HCT116 (cell line): Measurements from ENCODE around the gene PLCB1. TPM values are rescaled to one million over a fixed set of nuclear protein-coding genes. Genes with fewer than 3 reads are reported as not detected.

Source experiments
- ATAC-seq: fragments of 200-7000 bp; cut with Tn5 transposase; 2 replicates; pipeline ENCODE4 v1.9.1; 2020; ENCODE audit warnings: mild to moderate bottlenecking, moderate library complexity
- BruUV-seq: library from RNA; stranded (reverse); fragments of 400-500 nt; replicated peaks from 2 replicates; lab custom pipeline; 2021; lab: Mats Ljungman, UMichigan
- CTCF ChIA-PET: fragments of 300-600 bp; sonication (Branson Sonifier 250); formaldehyde crosslinking; loops from one replicate; lab custom pipeline; 2021; ENCODE audit warnings: antibody characterized with exemption; lab: Charles Lee
- POLR2A ChIA-PET: fragments of 300-600, 350-600 bp; sonication (Branson Sonifier 250); formaldehyde crosslinking; loops from one replicate; lab custom pipeline; 2021; ENCODE audit warnings: antibody characterized with exemption; lab: Charles Lee
- RAD21 ChIA-PET, 2 experiments: fragments of 300-600 bp; sonication (Branson Sonifier 250); formaldehyde crosslinking; loops; one replicate each; lab custom pipeline; 2023; ENCODE audit warnings: low total read pairs in 2 of 2; ENCODE audit not compliant: uncharacterized antibody in 2 of 2, unreplicated experiment in 2 of 2, low non-redundant PET in 1 of 2; lab: Charles Lee
- DNase-seq: peaks from one replicate; pipeline ENCODE4 v3.0.0-alpha.2; 2010; ENCODE audit warnings: low read depth, low spot score
- H2AFZ ChIP-seq: fragments of 200-600 bp; shearing (Covaris generic), sonication (generic); 2 replicates; pipeline ENCODE4 v1.6.1; 2017; ENCODE audit warnings: low read depth, mixed run types, mixed read lengths, antibody characterized with exemption, low read length; ENCODE audit not compliant: poor library complexity, severe bottlenecking
- H3K27ac ChIP-seq: 2 replicates; pipeline ENCODE4 v1.5.1; 2012; ENCODE audit warnings: low read depth, low read length
- H3K27me3 ChIP-seq: fragments of 200-600 bp; sonication (generic); 2 replicates; pipeline ENCODE4 v1.6.1; 2016; ENCODE audit warnings: mixed run types, low read length, mixed read lengths; ENCODE audit not compliant: insufficient read depth
- H3K36me3 ChIP-seq, 2 experiments: fragments of 200-500 bp in 1 of 2; fragments of 200-600 bp in 1 of 2; sonication (Bioruptor generic) in 1 of 2; sonication (generic) in 1 of 2; 2 replicates each; pipeline versions ENCODE4 v1.5.1 to v1.6.1; 2014 to 2016; ENCODE audit warnings: low read length in 2 of 2, inconsistent platforms in 1 of 2, mixed read lengths in 1 of 2, mixed run types in 1 of 2; ENCODE audit not compliant: insufficient read depth in 2 of 2, control insufficient read depth in 1 of 2
- H3K4me1 ChIP-seq, 2 experiments: fragments of 200-600 bp in 1 of 2; sonication (generic) in 1 of 2; 2 replicates each; pipeline versions ENCODE4 v1.5.1 to v1.6.1; 2012 to 2017; ENCODE audit warnings: low read length in 2 of 2, inconsistent platforms in 1 of 2, mild to moderate bottlenecking in 1 of 2, mixed read lengths in 1 of 2, mixed run types in 1 of 2, moderate library complexity in 1 of 2; ENCODE audit not compliant: insufficient read depth in 2 of 2, control insufficient read depth in 1 of 2
- H3K4me2 ChIP-seq: fragments of 200-600 bp; sonication (generic); 2 replicates; pipeline ENCODE4 v1.6.1; 2017; ENCODE audit warnings: mixed run types, low read length, mixed read lengths
- H3K4me3 ChIP-seq, 2 experiments: fragments of 200-600 bp in 1 of 2; sonication (generic) in 1 of 2; replicated peaks in 1 of 2; 2 replicates each; pipeline ENCODE4 v1.5.1; 2011 to 2016; ENCODE audit warnings: low read length in 2 of 2, control low read depth in 1 of 2, low read depth in 1 of 2, mild to moderate bottlenecking in 1 of 2, mixed read lengths in 1 of 2, mixed run types in 1 of 2
- H3K79me2 ChIP-seq: fragments of 200-600 bp; sonication (generic); 2 replicates; pipeline ENCODE4 v1.6.1; 2017; ENCODE audit warnings: mild to moderate bottlenecking, mixed run types, low read length, moderate library complexity, mixed read lengths; ENCODE audit not compliant: insufficient read depth
- H3K9ac ChIP-seq: fragments of 200-600 bp; sonication (generic); 2 replicates; pipeline ENCODE4 v1.6.1; 2016; ENCODE audit warnings: low read length, mixed read lengths
- H3K9me2 ChIP-seq: fragments of 200-600 bp; sonication (generic), shearing (Covaris generic); 2 replicates; pipeline ENCODE4 v1.6.1; 2017; ENCODE audit warnings: mixed run types, mild to moderate bottlenecking, moderate library complexity; ENCODE audit not compliant: insufficient read depth
- H3K9me3 ChIP-seq, 2 experiments: fragments of 200-500 bp in 1 of 2; fragments of 200-600 bp in 1 of 2; sonication (Bioruptor generic) in 1 of 2; sonication (generic) in 1 of 2; 2 replicates each; pipeline ENCODE4 v1.6.1; 2014 to 2017; ENCODE audit warnings: low read length in 2 of 2, mixed read lengths in 2 of 2, inconsistent platforms in 1 of 2, low read depth in 1 of 2, mild to moderate bottlenecking in 1 of 2, mixed run types in 1 of 2, moderate library complexity in 1 of 2; ENCODE audit not compliant: control insufficient read depth in 1 of 2, insufficient read depth in 1 of 2
- H4K20me1 ChIP-seq: fragments of 200-600 bp; sonication (generic), shearing (Covaris generic); 2 replicates; pipeline ENCODE4 v1.6.1; 2017; ENCODE audit warnings: mixed run types, mild to moderate bottlenecking, moderate library complexity; ENCODE audit not compliant: insufficient read depth
- CTCF ChIP-seq, 3 experiments: fragments of 200-600 bp in 1 of 3; sonication (generic) in 1 of 3; IDR thresholded peaks in 2 of 3; conservative IDR thresholded peaks in 1 of 3; 2 replicates each; pipeline ENCODE4 v1.5.1; 2012 to 2017; ENCODE audit warnings: low read depth in 2 of 3, low read length in 2 of 3, antibody characterized with exemption in 1 of 3, borderline replicate concordance in 1 of 3, control low read depth in 1 of 3, mild to moderate bottlenecking in 1 of 3, mixed read lengths in 1 of 3, mixed run types in 1 of 3, moderate library complexity in 1 of 3; ENCODE audit not compliant: insufficient read depth in 1 of 3
- EGR1 ChIP-seq: IDR thresholded peaks from 2 replicates; pipeline ENCODE4 v1.6.1; 2012; ENCODE audit warnings: low read depth
- EZH2 ChIP-seq: fragments of 200-600 bp; sonication (generic); IDR thresholded peaks from 2 replicates; pipeline ENCODE4 v1.6.1; 2017; ENCODE audit warnings: antibody characterized with exemption, mixed run types
- EZH2phosphoT487 ChIP-seq: fragments of 200-600 bp; IDR thresholded peaks from 2 replicates; pipeline ENCODE4 v1.6.1; 2018; ENCODE audit warnings: antibody characterized with exemption, borderline replicate concordance
- JUND ChIP-seq: IDR thresholded peaks from 2 replicates; pipeline ENCODE4 v1.6.1; 2012
- RAD21 ChIP-seq: IDR thresholded peaks from 2 replicates; pipeline ENCODE4 v1.6.1; 2012; ENCODE audit warnings: low read depth, mild to moderate bottlenecking
- SIN3A ChIP-seq: IDR thresholded peaks from 2 replicates; pipeline ENCODE4 v1.6.1; 2012; ENCODE audit warnings: low read depth
- SP1 ChIP-seq: IDR thresholded peaks from 2 replicates; pipeline ENCODE4 v1.6.1; 2012; ENCODE audit warnings: low read depth
- TCF7L2 ChIP-seq: IDR thresholded peaks from 2 replicates; pipeline ENCODE4 v1.7.0; 2011; ENCODE audit warnings: borderline replicate concordance, inconsistent platforms; ENCODE audit not compliant: insufficient read depth, insufficient read length; ENCODE audit errors: extremely low read depth
- YY1 ChIP-seq: IDR thresholded peaks from 2 replicates; pipeline ENCODE4 v1.6.1; 2011; ENCODE audit warnings: low read length, low read depth, moderate library complexity, mild to moderate bottlenecking; ENCODE audit not compliant: insufficient replicate concordance; ENCODE audit errors: extremely low read depth
- ZFX ChIP-seq: fragments of 450-650 bp; IDR thresholded peaks from 2 replicates; pipeline ENCODE4 v1.6.1; 2017
- ZNF274 ChIP-seq: fragments of 200-500 bp; sonication (Bioruptor generic); IDR thresholded peaks from 2 replicates; pipeline ENCODE4 v1.6.1; 2014; ENCODE audit warnings: mild to moderate bottlenecking, low read depth, low read length, inconsistent platforms
- intact Hi-C: fragments of 100-400 bp; cut with micrococcal nuclease; formaldehyde crosslinking; loops from 2 replicates; pipeline ENCODE4 v1.10.0; 2022
- total RNA-seq: library from RNA; stranded (reverse); gene quantifications from one replicate; pipeline ENCODE4 v1.2.1, GENCODE V29; 2021; ENCODE audit not compliant: unreplicated experiment
- TF ChIP-seq, protein P1 (sequence below): IDR thresholded peaks from 2 replicates; pipeline ENCODE4 v1.6.1; 2012
- TF ChIP-seq, protein P2 (sequence below): IDR thresholded peaks from 2 replicates; pipeline ENCODE4 v1.6.1; 2011; ENCODE audit warnings: mild to moderate bottlenecking, low read length, moderate library complexity; ENCODE audit not compliant: insufficient replicate concordance; ENCODE audit errors: extremely low read depth

Gene PLCB1
- total RNA-seq, 1 experiment from 2014 or later = 15.8 TPM

GRCh38 chr20:8790442-8791074 is 658.5 kb downstream of the PLCB1 start:
- H2AFZ ChIP-seq = no peak overlapping the region
- H3K36me3 ChIP-seq = no peaks in the 10 kb centered on the region
- H3K79me2 ChIP-seq = no peaks in the 10 kb centered on the region
- H3K4me1 ChIP-seq = peaks cover 0 to 4% of the 10 kb centered on the region in 2 experiments; a peak in 1 of 4 replicates
- DNase-seq (peak; percentile 24), ATAC-seq (peak; percentile 70)
- H3K4me3 ChIP-seq = no peak overlapping the region
- no peaks in the 10 kb centered on the region for H4K20me1 ChIP-seq
- no peaks in the 10 kb centered on the region for H3K9me3 ChIP-seq
- H3K4me2 ChIP-seq = no peak overlapping the region
- H3K9me2 ChIP-seq = no peaks in the 10 kb centered on the region
- BruUV-seq = no TSS peak
- CTCF ChIA-PET = interaction anchor here (0.7 to 3.4 kb wide), 7 partner anchors 9 to 603 kb away, joined by 3 to 35 read pairs (median 9); no protein-coding TSS in a partner anchor
- TF ChIP-seq EZH2 (no peak), RAD21 (peak; percentile 66), TCF7L2 (no peak), CTCF (IDR thresholded peaks at IDR 0.05 in 2 of 3, conservative IDR thresholded peaks at IDR 0.05 in 1 of 3; ENCODE audit: borderline replicate concordance in 1 of 3, insufficient read depth in 1 of 3, low read depth in 2 of 3, low read length in 2 of 3) (peak; percentile 53 to 96 (median 85); a peak in 5 of 6 replicates)
- RAD21 ChIA-PET = no interaction called here
- no peak overlapping the region for H3K27ac ChIP-seq
- H3K27me3 ChIP-seq = no peaks in the 10 kb centered on the region
- intact Hi-C loops = loop anchor here (1.0 to 2.0 kb wide), 2 partner anchors 569 to 602 kb away; no protein-coding TSS in a partner anchor
- POLR2A ChIA-PET = interaction anchor here (0.6 kb wide), 1 partner anchor 316 kb away, joined by 3 read pairs; no protein-coding TSS in a partner anchor
- H3K9ac ChIP-seq = no peak overlapping the region

DNA sequence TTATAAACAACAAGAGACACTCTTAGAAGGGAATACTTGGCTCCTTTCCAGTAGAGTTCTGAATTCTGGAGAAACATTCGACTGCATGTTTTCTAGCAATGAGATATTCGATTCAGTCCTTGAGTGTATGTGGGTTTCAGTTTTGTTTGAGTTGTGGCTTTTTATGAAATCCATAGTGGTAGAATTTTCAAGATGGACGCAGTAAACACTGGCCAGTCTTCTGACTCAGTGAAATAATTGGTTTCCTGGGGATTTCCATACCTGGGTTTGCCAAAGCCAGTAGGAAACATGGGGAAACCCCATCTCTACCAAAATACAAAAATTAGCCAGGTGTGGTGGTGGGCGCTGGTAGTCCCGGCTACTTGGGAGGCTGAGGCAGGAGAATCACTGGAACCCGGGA is 663.3 kb downstream of the PLCB1 start:
- Histone ChIP-seq H3K4me3 (no peak overlapping the region), H3K9ac (no peak overlapping the region), H3K9me2 (no peaks in the 10 kb centered on the region), H3K4me2 (no peak overlapping the region), H2AFZ (no peak overlapping the region), H3K9me3 (no peaks in the 10 kb centered on the region), H4K20me1 (no peaks in the 10 kb centered on the region), H3K27me3 (no peaks in the 10 kb centered on the region), H3K79me2 (no peaks in the 10 kb centered on the region), H3K27ac (no peak overlapping the region), H3K4me1 (no peaks in the 10 kb centered on the region), H3K36me3 (no peaks in the 10 kb centered on the region)
- no TSS peak for BruUV-seq
- RAD21 ChIA-PET = no interaction called here
- POLR2A ChIA-PET = no interaction called here
- intact Hi-C loops = no loop called here
- DNase-seq (no peak), ATAC-seq (no peak)
- CTCF ChIA-PET = no interaction called here
- TF ChIP-seq EZH2phosphoT487 = no peak
- no peak for TF ChIP-seq SIN3A
- no peak for TF ChIP-seq JUND
- TF ChIP-seq, protein P1, sequence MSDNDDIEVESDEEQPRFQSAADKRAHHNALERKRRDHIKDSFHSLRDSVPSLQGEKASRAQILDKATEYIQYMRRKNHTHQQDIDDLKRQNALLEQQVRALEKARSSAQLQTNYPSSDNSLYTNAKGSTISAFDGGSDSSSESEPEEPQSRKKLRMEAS = no peak
- no peak for TF ChIP-seq SP1
- no peak for TF ChIP-seq EGR1
- TF ChIP-seq ZNF274 = no peak
- TF ChIP-seq ZFX = no peak
- TF ChIP-seq TCF7L2 = no peak
- no peak for TF ChIP-seq YY1
- TF ChIP-seq, protein P2, sequence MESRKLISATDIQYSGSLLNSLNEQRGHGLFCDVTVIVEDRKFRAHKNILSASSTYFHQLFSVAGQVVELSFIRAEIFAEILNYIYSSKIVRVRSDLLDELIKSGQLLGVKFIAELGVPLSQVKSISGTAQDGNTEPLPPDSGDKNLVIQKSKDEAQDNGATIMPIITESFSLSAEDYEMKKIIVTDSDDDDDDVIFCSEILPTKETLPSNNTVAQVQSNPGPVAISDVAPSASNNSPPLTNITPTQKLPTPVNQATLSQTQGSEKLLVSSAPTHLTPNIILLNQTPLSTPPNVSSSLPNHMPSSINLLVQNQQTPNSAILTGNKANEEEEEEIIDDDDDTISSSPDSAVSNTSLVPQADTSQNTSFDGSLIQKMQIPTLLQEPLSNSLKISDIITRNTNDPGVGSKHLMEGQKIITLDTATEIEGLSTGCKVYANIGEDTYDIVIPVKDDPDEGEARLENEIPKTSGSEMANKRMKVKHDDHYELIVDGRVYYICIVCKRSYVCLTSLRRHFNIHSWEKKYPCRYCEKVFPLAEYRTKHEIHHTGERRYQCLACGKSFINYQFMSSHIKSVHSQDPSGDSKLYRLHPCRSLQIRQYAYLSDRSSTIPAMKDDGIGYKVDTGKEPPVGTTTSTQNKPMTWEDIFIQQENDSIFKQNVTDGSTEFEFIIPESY = no peak
